ENCODE data around the gene TSHZ2.

GRCh38 chr20:53088786-53089185 is 116.6 kb downstream of the TSHZ2 start:
- TF ChIP-seq TAF1 (IDR thresholded peaks at IDR 0.05; ENCODE audit: borderline replicate concordance, insufficient read depth, low read length) (no peak), SIN3A (IDR thresholded peaks at IDR 0.05; ENCODE audit: borderline replicate concordance, insufficient read depth, low read length) (no peak), POLR2AphosphoS5 (IDR thresholded peaks at IDR 0.05; ENCODE audit: low read depth, low read length) (no peak), FOXP2 (optimal IDR thresholded peaks at IDR 0.05; ENCODE audit: borderline replicate concordance, extremely low read depth, extremely low read length, insufficient read depth) (no peak), REST (IDR thresholded peaks at IDR 0.05; ENCODE audit: insufficient read depth in 1 of 2, low read depth in 2 of 2, low read length in 2 of 2) (no peak)

Data from PFSK-1 (cell line).